ENCODE data around the gene NYAP2. TPM values are rescaled to one million over a fixed set of nuclear protein-coding genes. Genes with fewer than 3 reads are reported as not detected.

The NYAP2 gene
- polyA plus RNA-seq, 6 donors from 2014 or later = not detected

- Mint-ChIP-seq H3K9me3 (peaks cover 0 to 6% (median 3%) of the 10 kb centered on the region in 7 donors), H3K4me3 (no peak overlapping the region), H3K36me3 (no peaks in the 10 kb centered on the region), H3K27ac (no peak overlapping the region), H3K4me1 (no peaks in the 10 kb centered on the region), H3K27me3 (peaks cover 0 to 12% (median 8%) of the 10 kb centered on the region in 3 donors)
- no peak for DNase-seq
- ATAC-seq (ENCODE audit: low read depth in 2 of 2) = no peak
These were observed 241.0 kb downstream of the NYAP2 start for GRCh38 chr2:225640550-225640949.

- DNase-seq (no peak), ATAC-seq (ENCODE audit: low read depth in 2 of 2) (no peak)
- no peaks in the 10 kb centered on the region for H3K4me1 Mint-ChIP-seq
- H3K27ac Mint-ChIP-seq = no peak overlapping the region
- H3K27me3 Mint-ChIP-seq = peaks cover 4 to 6% (median 5%) of the 10 kb centered on the region in 3 donors
- peaks cover 0 to 6% (median 3%) of the 10 kb centered on the region in 7 donors for H3K9me3 Mint-ChIP-seq
- no peaks in the 10 kb centered on the region for H3K36me3 Mint-ChIP-seq
- no peak overlapping the region for H3K4me3 Mint-ChIP-seq
These were observed 249.8 kb downstream of the NYAP2 start for GRCh38 chr2:225649274-225649673.

- Mint-ChIP-seq H3K9me3 (peaks cover 0 to 6% (median 3%) of the 10 kb centered on the region in 7 donors), H3K27ac (no peak overlapping the region), H3K4me3 (no peak overlapping the region), H3K4me1 (no peaks in the 10 kb centered on the region), H3K27me3 (peaks cover 4 to 8% (median 6%) of the 10 kb centered on the region in 3 donors), H3K36me3 (no peaks in the 10 kb centered on the region)
- ATAC-seq (ENCODE audit: low read depth in 2 of 2) = no peak
- DNase-seq = no peak
These were observed 250.5 kb downstream of the NYAP2 start for GRCh38 chr2:225650041-225650440.

- Mint-ChIP-seq H3K36me3 (no peaks in the 10 kb centered on the region), H3K27ac (peak overlapping the region in 1 of 6 donors; percentile 22), H3K9me3 (no peaks in the 10 kb centered on the region), H3K4me3 (no peak overlapping the region), H3K4me1 (no peaks in the 10 kb centered on the region), H3K27me3 (peaks cover 24 to 47% (median 40%) of the 10 kb centered on the region in 3 donors)
- peak; percentile 39 for DNase-seq
- peak in 1 of 2 donors; percentile 60 for ATAC-seq (ENCODE audit: low read depth in 2 of 2)
These were observed 261.0 kb downstream of the NYAP2 start for GRCh38 chr2:225660262-225661131.

GRCh38 chr2:225662101-225662500 is 262.6 kb downstream of the NYAP2 start:
- Mint-ChIP-seq H3K9me3 (no peaks in the 10 kb centered on the region), H3K27ac (no peak overlapping the region), H3K4me1 (no peaks in the 10 kb centered on the region), H3K36me3 (no peaks in the 10 kb centered on the region), H3K4me3 (no peak overlapping the region), H3K27me3 (peaks cover 25 to 35% (median 30%) of the 10 kb centered on the region in 3 donors)
- no peak for DNase-seq
- no peak for ATAC-seq (ENCODE audit: low read depth in 2 of 2)

- Mint-ChIP-seq H3K27ac (peak overlapping the region in 1 of 6 donors; percentile 71), H3K36me3 (no peaks in the 10 kb centered on the region), H3K4me1 (no peaks in the 10 kb centered on the region), H3K4me3 (no peak overlapping the region), H3K9me3 (no peaks in the 10 kb centered on the region), H3K27me3 (peaks cover 19 to 27% (median 22%) of the 10 kb centered on the region in 3 donors)
- DNase-seq (no peak), ATAC-seq (ENCODE audit: low read depth in 2 of 2) (no peak)
These were observed 267.9 kb downstream of the NYAP2 start for GRCh38 chr2:225667445-225667844.

GRCh38 chr2:225668606-225669266 is 269.2 kb downstream of the NYAP2 start:
- DNase-seq = peak; percentile 39
- H3K36me3 Mint-ChIP-seq = no peaks in the 10 kb centered on the region

GRCh38 chr2:225670111-225670974 is 270.8 kb downstream of the NYAP2 start:
- Mint-ChIP-seq H3K36me3 (no peaks in the 10 kb centered on the region), H3K4me1 (no peaks in the 10 kb centered on the region), H3K9me3 (no peaks in the 10 kb centered on the region), H3K4me3 (no peak overlapping the region), H3K27me3 (peaks cover 0 to 16% (median 14%) of the 10 kb centered on the region in 3 donors), H3K27ac (no peak overlapping the region)
- no peak for DNase-seq
- ATAC-seq (ENCODE audit: low read depth in 2 of 2) = no peak

More at GRCh38 chr2:225668606-225669266, 269.2 kb downstream of the NYAP2 start:
- peak; percentile 59 to 67 for ATAC-seq (ENCODE audit: low read depth in 2 of 2)
- peaks cover 9 to 20% (median 17%) of the 10 kb centered on the region in 3 donors for H3K27me3 Mint-ChIP-seq
- H3K4me1 Mint-ChIP-seq = no peaks in the 10 kb centered on the region
- H3K4me3 Mint-ChIP-seq = no peak overlapping the region
- no peak overlapping the region for H3K27ac Mint-ChIP-seq
- no peaks in the 10 kb centered on the region for H3K9me3 Mint-ChIP-seq

GRCh38 chr2:225678792-225679191 is 279.3 kb downstream of the NYAP2 start:
- Mint-ChIP-seq H3K4me3 (no peak overlapping the region), H3K27ac (no peak overlapping the region), H3K27me3 (peaks cover 8 to 24% (median 8%) of the 10 kb centered on the region in 3 donors), H3K9me3 (no peaks in the 10 kb centered on the region), H3K4me1 (no peaks in the 10 kb centered on the region), H3K36me3 (no peaks in the 10 kb centered on the region)
- no peak for ATAC-seq (ENCODE audit: low read depth in 2 of 2)
- no peak for DNase-seq

- no peaks in the 10 kb centered on the region for H3K36me3 Mint-ChIP-seq
- DNase-seq (no peak), ATAC-seq (ENCODE audit: low read depth in 2 of 2) (no peak)
- no peaks in the 10 kb centered on the region for H3K4me1 Mint-ChIP-seq
- H3K9me3 Mint-ChIP-seq = no peaks in the 10 kb centered on the region
- H3K27me3 Mint-ChIP-seq = peaks cover 4 to 16% (median 8%) of the 10 kb centered on the region in 3 donors
- no peak overlapping the region for H3K4me3 Mint-ChIP-seq
- no peak overlapping the region for H3K27ac Mint-ChIP-seq
These were observed 283.7 kb downstream of the NYAP2 start for GRCh38 chr2:225683258-225683657.

- no peak for DNase-seq
- Mint-ChIP-seq H3K4me1 (no peaks in the 10 kb centered on the region), H3K4me3 (no peak overlapping the region), H3K9me3 (no peaks in the 10 kb centered on the region), H3K36me3 (no peaks in the 10 kb centered on the region), H3K27ac (no peak overlapping the region), H3K27me3 (peaks cover 0 to 8% (median 0%) of the 10 kb centered on the region in 3 donors)
- no peak for ATAC-seq (ENCODE audit: low read depth in 2 of 2)
These were observed 290.6 kb downstream of the NYAP2 start for GRCh38 chr2:225690153-225690552.

- H3K36me3 Mint-ChIP-seq = no peaks in the 10 kb centered on the region
- H3K27ac Mint-ChIP-seq = peak overlapping the region in 1 of 6 donors; percentile 38
These were observed 292.2 kb downstream of the NYAP2 start for GRCh38 chr2:225691711-225692110.

GRCh38 chr2:225693259-225693658 is 293.7 kb downstream of the NYAP2 start:
- H3K27me3 Mint-ChIP-seq = peaks cover 0 to 1% (median 0%) of the 10 kb centered on the region in 3 donors
- no peaks in the 10 kb centered on the region for H3K9me3 Mint-ChIP-seq

More at GRCh38 chr2:225691711-225692110, 292.2 kb downstream of the NYAP2 start:
- H3K9me3 Mint-ChIP-seq = no peaks in the 10 kb centered on the region
- DNase-seq (no peak), ATAC-seq (ENCODE audit: low read depth in 2 of 2) (no peak)
- no peaks in the 10 kb centered on the region for H3K4me1 Mint-ChIP-seq
- H3K4me3 Mint-ChIP-seq = peak overlapping the region in 1 of 8 donors; percentile 2
- H3K27me3 Mint-ChIP-seq = peaks cover 0 to 5% (median 0%) of the 10 kb centered on the region in 3 donors

More at GRCh38 chr2:225693259-225693658, 293.7 kb downstream of the NYAP2 start:
- H3K4me1 Mint-ChIP-seq = no peaks in the 10 kb centered on the region
- H3K4me3 Mint-ChIP-seq = no peak overlapping the region
- ATAC-seq (ENCODE audit: low read depth in 2 of 2) (no peak), DNase-seq (no peak)
- H3K27ac Mint-ChIP-seq = no peak overlapping the region
- H3K36me3 Mint-ChIP-seq = no peaks in the 10 kb centered on the region
